GM18858 (cell line): ENCODE data around the gene STEAP3.
"Not testable (repeated sequence)": the region's sequence is repeated elsewhere in the genome, so short reads cannot be mapped to it uniquely, and the experiment has no call there.

Experiments
- ATAC-seq: cut with Tn5 transposase; IDR thresholded peaks from one replicate; pipeline ENCODE4 v1.9.1; 2021; ENCODE audit not compliant: unreplicated experiment

The STEAP3 gene

DNA sequence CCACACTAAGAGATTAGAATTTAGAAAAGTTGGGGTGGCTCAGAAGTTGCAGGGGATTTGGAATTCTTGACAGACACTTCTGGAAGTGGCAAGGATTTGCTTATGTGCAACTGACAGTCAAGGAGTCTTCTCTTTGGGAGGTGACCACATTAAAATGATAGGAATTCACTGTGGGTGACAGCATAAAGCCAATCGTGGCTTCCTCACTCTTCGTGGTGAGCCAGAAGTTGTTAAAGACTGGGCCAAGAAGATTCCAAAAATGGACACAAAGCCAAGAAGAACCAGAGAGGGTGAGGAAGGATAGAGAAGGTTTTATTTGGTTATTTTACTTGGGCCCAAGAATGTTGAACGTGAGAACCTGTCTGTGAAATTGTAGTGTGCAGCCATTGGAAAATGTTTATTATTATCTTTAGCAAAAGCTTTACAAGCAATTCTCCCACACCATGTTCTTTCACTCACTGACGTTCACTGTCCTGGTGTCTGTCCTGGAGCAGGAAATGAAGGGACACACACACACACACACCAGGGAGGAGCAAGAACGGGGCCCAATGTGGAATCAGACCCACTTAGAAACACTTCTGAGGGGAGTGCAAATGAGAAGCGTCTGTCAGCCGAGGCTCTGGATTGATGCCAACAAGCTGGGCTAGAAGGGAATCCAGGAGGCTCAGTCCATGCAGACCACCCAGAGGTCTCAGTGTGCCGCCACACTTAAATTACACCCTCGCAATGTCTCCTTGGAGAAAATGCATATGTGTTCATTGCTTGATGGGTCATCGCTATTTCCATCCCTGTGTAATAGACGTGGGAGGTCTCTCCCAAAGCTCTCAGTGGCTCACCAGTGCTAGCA is 37.2 kb downstream of the STEAP3 start:
- no peak for ATAC-seq

DNA sequence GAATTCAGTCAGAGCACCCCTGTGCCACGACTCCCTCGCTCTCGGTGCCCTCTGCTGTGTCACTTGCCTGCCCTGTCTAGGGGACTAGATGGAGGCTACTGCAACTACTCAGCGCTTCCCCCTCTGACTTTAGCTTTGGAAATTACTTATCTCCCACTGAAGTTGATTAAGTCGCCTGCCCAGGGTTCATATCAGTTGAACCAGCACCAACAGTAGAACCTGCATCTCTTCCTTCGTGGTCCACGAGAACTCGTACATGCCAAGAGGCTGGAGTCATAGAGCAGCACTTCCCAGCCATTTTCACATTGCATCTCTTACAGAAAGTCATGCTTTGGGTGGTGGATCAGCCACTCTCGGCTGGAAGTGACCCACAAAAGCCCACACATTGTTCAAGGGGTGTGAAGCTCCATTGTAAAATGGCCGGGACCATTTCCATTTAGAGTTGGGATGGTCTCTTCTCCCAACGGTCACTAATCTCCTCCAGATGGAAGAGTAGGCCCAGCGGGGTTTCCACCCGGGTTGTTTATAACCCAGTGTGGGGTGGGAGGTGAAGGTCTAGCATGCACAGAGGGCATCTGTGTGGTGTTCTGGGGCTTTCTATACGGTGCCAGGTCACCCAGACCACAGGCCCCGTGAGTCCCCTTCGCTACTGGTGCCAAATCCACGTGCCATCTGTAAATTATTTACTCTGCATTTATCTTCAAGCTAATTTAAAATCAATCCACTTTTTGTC is 38.0 kb downstream of the STEAP3 start:
- ATAC-seq = no peak

DNA sequence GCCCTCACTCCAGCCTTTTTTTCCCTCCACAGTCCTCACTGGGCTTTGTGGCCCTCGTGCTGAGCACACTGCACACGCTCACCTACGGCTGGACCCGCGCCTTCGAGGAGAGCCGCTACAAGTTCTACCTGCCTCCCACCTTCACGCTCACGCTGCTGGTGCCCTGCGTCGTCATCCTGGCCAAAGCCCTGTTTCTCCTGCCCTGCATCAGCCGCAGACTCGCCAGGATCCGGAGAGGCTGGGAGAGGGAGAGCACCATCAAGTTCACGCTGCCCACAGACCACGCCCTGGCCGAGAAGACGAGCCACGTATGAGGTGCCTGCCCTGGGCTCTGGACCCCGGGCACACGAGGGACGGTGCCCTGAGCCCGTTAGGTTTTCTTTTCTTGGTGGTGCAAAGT is 39.4 kb downstream of the STEAP3 start:
- ATAC-seq = no peak

DNA sequence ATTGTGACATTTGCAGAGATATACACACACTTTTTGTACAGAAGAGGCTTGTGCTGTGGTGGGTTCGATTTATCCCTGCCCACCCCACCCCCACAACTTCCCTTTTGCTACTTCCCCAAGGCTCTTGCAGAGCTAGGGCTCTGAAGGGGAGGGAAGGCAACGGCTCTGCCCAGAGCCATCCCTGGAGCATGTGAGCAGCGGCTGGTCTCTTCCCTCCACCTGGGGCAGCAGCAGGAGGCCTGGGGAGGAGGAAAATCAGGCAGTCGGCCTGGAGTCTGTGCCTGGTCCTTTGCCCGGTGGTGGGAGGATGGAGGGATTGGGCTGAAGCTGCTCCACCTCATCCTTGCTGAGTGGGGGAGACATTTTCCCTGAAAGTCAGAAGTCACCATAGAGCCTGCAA is 40.0 kb downstream of the STEAP3 start:
- ATAC-seq = no peak

DNA sequence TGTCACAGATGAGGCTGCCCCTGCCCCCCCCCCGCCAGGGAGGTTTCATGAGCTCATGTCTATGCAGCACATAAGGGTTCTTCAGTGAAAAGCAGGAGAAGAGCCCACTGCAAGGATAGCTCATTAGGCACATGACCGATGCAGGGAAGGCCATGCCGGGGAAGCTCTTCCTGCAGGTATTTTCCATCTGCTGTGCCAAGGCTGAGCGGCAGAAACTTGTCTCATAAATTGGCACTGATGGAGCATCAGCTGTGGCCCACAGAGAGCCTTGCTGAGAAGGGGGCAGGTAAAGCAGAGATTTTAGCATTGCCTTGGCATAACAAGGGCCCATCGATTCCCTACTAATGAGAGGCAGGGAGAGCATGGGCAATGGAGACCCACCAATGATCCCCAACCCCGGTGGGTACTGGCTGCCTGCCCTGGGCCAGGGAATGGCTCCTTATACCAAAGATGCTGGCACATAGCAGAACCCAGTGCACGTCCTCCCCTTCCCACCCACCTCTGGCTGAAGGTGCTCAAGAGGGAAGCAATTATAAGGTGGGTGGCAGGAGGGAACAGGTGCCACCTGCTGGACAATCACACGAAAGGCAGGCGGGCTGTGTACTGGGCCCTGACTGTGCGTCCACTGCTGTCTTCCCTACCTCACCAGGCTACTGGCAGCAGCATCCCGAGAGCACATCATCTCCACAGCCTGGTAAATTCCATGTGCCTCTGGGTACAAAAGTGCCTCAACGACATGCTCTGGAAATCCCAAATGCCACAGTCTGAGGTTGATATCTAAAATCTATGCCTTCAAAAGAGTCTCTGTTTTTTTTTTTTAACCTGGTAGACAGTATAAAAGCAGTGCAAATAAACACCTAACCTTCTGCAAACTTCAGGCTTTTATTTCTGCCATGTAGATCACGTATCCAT is 41.4 kb downstream of the STEAP3 start:
- ATAC-seq = peak; percentile 90

DNA sequence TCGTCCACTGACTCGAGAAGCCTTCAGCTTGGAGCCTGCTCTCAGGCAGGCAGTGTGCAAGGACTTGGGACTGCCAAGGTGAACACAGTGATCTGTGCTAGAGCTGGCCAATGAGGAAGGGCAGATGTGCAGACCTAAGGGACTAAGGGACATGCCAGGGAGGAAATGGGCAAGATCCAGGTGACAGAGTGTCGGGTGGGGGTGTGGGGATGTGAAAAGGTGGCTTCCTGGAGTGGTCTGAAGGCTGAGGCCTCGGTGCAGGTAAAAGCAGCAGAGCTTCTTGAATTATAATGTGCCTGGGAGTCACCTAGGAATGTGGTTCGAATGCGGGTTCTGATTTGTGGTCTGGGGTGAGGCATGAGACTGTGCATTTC is 42.0 kb downstream of the STEAP3 start:
- no peak for ATAC-seq

DNA sequence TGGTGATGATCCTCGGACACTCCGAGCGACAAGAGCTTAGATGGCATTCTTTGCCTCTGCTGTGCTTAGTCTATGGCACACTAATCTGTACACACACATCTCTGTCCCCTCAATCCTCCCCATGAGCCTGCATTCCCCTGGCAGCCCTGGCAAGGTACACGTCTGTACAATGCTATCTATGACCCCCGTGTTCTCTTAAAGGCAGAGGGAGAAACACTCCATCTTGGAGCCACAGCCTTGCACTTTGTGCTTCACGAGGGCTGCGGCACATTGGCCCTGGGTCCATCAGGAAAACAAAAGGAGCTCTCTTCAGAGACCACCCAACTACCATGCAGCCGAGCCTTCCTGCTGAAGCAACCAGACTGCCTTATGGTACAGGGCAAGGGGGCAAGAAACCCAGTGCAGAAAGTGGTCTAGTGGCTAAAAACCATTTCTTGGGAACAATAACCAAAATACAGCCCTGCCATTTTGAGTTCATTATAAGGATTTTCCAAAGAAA is 42.5 kb downstream of the STEAP3 start:
- ATAC-seq = no peak

DNA sequence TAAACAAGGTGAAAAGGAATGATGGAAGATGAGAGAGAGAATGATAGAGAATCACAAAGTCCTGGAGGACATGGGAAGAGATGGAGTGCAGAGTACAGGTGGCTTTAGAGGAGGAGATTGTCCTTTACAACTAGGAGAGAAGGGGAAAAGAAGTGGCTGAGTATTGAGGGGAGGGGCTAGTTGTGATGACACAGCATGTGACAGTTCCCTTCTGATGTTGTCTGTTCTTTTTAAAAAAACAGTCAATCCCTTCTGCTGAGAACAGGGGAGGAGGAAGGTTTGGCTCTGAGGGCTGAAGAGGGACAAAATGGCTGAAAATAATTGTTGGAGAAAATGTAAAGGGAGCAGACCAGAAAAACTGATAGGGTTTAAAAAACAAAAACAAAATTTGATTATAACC is 44.0 kb downstream of the STEAP3 start:
- no peak for ATAC-seq

DNA sequence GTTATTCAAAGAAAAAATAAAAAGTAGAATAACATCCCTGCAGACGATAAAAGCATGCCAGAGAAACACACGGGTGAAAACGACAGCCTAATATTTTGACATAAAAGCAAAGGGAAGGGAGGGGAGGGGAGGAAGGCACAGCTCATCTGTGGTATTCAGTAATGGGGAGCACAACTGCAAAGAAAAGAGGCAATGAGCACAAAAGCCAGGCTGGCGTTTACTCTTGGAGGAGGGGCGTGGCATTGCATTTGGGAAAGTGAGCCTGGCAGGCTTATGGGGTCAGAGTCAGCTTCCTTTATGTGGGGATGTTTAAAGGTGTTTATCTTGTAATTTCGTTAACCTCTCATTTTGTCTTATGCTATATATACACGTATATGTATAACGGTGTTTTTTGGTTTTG is 53.2 kb downstream of the STEAP3 start:
- ATAC-seq = no peak

DNA sequence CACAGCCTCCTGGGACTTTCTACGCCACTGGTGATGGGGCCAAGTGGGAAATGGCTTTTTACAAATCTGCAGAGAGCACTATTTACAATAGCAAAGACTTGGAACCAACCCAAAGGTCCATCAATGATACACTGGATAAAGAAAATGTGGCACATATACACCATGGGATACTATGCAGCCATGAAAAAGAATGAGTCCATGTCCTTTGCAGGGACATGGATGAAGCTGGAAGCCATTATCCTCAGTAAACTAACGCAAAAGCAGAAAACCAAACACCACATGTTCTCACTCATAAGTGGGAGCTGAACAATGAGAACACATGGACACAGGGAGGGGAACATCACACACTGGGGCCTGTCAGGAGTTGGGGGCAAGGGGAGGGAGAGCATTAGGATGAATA is 54.8 kb downstream of the STEAP3 start:
- not testable (repeated sequence) for ATAC-seq

DNA sequence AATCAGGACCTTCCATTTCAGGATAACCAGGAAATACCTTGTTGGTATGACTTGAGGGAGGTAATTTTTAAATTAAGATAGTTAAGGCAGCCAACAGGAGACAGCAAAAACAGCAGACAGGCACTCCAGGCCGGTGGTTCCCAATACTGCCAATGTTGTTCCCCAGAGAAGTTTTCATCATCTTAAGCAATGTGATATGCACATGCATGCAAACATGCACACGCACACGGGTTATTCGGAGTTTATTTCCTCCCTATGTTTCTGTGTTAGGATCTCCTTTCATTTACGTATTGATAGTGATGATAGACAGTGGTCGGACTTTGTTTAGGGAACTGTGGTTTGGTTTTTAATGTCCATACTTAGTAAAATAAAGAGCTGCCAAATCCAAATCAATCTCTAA is 55.3 kb downstream of the STEAP3 start:
- ATAC-seq = no peak

DNA sequence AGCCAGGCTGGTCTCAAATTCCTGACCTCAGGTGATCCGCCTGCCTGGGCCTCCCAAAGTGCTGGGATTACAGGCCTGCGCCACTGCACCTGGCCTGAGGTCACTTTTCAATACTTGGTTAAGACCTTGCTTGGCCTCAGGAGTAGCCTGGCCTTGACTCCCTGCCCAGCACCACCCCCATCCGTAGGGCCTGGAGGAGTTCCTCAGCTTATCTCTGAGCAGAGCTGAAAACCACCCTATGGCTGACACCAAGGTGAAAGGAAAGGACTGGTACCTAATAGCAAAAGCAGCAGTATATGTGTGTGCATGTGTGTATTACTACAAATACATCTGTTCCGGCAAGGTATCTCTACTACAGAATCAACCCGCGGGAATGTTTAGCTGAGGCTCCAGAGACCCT is 56.0 kb downstream of the STEAP3 start:
- no peak for ATAC-seq

DNA sequence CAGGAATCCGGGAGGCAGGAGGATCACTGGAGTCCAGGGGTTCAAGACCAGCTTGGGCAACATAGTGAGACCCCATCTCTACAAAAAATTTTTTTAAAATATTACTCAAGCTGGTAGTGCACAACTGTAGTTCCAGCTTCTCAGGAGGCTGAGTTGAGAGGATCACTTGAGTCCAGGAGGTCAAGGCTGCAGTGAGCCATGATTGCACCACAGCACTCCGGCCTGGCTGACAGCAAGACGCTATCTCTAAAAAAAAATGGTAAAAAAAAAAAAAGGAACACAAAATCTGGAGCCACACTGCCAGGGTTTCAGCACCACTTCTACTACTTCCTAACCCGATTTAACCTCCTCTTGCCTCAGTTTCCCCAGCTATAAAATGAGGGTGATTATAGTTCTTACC is 57.0 kb downstream of the STEAP3 start:
- no peak for ATAC-seq

DNA sequence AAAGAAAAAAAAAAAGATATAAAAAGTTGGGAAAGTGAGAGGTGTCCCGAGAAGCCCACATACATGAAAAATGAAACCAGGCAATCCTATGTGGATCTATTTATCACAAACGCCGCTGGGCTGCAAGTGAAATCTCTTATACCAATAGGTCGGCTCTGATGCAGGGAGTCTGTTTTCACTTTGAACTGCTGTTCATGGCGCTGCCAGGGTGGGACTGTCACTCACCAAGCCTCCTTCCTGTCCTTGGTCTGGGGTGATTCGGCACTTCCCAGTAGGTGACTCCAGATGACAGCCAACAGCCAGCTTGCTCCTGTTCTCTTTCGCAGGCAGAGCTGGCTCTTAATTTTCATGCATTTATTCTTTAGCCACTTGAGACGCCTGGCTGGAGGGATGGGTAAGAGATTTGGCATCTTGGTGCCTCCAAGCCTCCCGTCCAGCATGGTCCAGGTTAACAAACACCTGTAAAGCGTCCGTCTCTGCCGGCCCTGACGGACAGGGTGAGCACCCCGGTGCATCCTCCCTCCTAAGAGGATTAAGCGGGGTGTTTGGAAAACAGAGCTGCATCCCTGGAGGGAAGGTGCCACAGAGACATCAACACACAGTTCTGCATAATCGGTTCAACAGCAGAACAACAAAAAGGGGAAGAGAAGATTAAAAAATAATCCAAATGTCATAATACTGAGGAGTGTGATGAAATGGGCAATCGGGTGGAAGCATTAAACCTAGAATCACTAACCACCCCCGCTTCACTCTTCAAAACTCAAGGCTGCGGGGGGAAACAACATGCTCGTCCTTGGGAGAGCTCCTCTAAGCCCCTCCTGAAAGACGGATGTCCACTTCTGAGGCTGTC is 58.7 kb downstream of the STEAP3 start:
- no peak for ATAC-seq

DNA sequence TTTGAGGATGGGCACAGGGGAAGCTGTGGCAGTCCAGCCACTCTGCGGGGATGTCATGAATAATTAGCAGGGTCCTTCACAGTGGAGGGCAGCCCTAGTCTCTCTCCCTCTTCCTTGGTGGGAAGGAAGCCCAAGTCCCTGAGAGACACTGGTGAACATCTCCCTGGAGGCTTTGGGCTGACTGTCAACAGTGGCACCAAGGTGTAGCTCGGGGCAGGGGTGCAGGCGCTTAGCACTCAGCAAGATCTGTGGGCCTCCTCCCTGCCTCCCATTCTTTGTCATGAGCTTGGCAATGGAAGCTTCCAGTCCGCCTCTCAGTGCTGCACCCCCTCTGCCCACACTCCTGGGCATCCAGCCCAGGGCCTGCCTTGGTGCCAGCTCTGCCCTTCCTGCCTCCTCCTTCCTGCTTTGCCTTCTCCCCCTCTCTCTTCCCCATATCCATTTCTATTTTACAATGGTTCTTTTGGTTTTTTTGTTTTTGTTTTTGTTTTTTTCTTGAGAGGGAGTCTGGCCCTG is 59.4 kb downstream of the STEAP3 start:
- no peak for ATAC-seq

DNA sequence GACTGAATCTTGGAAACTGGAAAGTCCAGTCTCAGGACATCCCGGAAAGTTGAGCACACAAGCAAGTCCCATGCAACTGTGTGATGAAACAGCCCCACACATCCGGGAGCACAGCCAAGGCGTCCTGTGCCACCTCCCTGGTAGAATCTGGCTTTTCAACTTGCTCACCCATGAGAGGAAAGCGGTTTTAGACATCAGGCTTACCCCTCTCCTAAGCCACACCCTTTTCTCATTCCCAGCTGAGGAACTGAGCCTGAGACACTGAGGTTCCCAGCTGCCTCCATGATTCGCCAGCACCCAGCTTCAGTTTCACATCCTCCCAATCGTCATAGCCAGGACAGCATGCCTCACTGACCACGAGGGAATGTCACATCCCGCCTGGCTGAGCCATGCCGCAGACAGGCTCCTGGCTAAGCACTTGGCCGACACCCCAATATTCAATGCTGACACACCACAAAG is 60.3 kb downstream of the STEAP3 start:
- no peak for ATAC-seq

DNA sequence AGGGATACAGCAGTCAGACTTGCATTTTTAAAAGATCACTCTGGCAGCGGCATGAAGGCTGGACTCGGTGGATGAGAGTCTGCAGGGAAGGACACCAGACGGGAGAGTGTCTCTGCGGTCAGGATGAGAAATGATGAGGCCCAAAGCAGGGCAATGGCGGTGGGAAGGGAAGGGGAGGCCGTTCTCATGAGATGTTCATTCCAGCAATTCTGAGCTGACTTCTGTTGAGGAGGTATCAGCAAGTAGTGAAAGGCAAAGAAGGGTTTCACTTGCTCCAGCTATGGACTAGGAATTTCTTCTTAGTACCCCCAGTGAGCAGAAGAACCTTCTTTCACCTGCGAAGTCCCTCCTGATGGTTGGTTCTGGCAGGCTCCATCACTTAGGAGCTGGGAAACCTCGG is 63.0 kb downstream of the STEAP3 start:
- no peak for ATAC-seq

DNA sequence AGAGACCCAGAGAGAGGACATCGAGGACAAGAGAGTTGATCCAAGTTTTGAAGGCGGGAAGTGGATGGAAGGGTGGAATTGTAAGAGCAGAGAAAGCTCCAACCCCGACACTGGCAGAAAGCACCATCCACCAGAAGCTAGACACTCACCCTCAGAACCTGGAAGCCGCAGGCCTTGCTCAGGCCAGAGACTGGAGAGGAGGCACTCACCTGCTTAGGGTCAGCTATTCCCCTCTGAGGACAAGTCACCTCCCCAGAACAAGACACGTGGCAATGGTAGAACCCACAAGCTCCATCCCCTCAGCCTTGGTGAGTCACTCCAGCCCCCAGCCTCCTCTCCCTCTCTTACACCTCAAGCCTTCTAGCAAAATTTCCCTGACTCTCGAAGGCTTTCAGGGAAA is 64.9 kb downstream of the STEAP3 start:
- ATAC-seq = no peak

DNA sequence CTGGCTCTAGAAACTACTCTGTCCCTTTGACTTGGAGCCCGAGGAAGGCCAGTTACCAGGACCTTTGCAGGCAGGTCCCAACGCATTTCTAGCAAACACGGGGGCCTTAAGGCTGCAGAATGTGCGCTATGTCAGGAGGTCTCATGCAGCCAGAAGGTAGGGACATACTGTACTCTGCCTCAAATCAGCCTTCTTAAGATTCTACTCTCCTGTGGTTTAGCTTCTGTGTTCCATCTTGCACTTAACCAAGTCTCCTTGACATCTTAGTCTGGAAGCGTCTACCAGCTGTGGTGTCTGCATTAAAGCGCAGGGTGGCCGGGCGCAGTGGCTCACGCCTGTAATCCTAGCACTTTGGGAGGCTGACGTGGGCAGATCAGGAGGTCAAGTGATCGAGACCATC is 65.5 kb downstream of the STEAP3 start:
- no peak for ATAC-seq

DNA sequence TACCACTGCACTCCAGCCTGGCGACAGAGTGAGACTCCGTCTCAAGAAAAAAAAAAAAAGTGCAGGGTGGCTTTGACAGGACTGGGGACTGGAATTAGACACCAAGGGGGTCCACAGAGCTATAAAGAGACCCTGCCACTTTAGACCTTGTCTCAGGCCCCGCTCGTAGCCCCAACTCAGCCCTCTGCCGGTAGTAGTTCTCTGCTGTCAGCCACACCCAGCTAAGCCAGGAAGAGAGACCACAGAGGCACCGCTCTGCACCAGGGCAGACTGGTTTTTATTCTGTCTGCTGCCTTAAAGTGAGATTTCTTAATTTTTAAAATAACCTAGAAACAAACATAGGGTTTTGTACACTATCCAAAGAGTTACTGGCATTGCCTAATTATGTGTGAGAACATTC is 66.0 kb downstream of the STEAP3 start:
- ATAC-seq = no peak
